ENCODE results near the gene CA14. TPM values are rescaled to one million over a fixed set of nuclear protein-coding genes. Genes with fewer than 3 reads are reported as not detected.
"Not testable (repeated sequence)": the region's sequence is repeated elsewhere in the genome, so short reads cannot be mapped to it uniquely, and the experiment has no call there.

The CA14 gene
- total RNA-seq, 1 donor from 2014 or later = not detected

- peak; percentile 54 for TF ChIP-seq CTCF (conservative IDR thresholded peaks at IDR 0.05; ENCODE audit: low read depth, low read length)
- DNase-seq (ENCODE audit: low read depth) = no peak
- no peak overlapping the region for H3K4me3 ChIP-seq (ENCODE audit: low read depth, low read length)
Observed at GRCh38 chr1:150221552-150221951, 36.0 kb upstream of the CA14 start.

GRCh38 chr1:150224983-150225382 lies 32.6 kb upstream of the CA14 start:
- no peak for DNase-seq (ENCODE audit: low read depth)
- no peak overlapping the region for H3K4me3 ChIP-seq (ENCODE audit: low read depth, low read length)
- no peak for TF ChIP-seq CTCF (conservative IDR thresholded peaks at IDR 0.05; ENCODE audit: low read depth, low read length)

- DNase-seq (ENCODE audit: low read depth) = no peak
- H3K4me3 ChIP-seq (ENCODE audit: low read depth, low read length) = no peak overlapping the region
- TF ChIP-seq CTCF (conservative IDR thresholded peaks at IDR 0.05; ENCODE audit: low read depth, low read length) = no peak
Observed at GRCh38 chr1:150225546-150225945, 32.0 kb upstream of the CA14 start.

- no peak for DNase-seq (ENCODE audit: low read depth)
- TF ChIP-seq CTCF (conservative IDR thresholded peaks at IDR 0.05; ENCODE audit: low read depth, low read length) = no peak
- no peak overlapping the region for H3K4me3 ChIP-seq (ENCODE audit: low read depth, low read length)
Observed at GRCh38 chr1:150226486-150226885, 31.1 kb upstream of the CA14 start.

GRCh38 chr1:150227228-150227627 lies 30.3 kb upstream of the CA14 start:
- no peak for DNase-seq (ENCODE audit: low read depth)
- no peak for TF ChIP-seq CTCF (conservative IDR thresholded peaks at IDR 0.05; ENCODE audit: low read depth, low read length)
- no peak overlapping the region for H3K4me3 ChIP-seq (ENCODE audit: low read depth, low read length)

- not testable (repeated sequence) for DNase-seq (ENCODE audit: low read depth); H3K4me3 ChIP-seq (ENCODE audit: low read depth, low read length)
Observed at GRCh38 chr1:150228246-150228645, 29.3 kb upstream of the CA14 start.

GRCh38 chr1:150232921-150233320 lies 24.7 kb upstream of the CA14 start:
- DNase-seq (ENCODE audit: low read depth); H3K4me3 ChIP-seq (ENCODE audit: low read depth, low read length): not testable (repeated sequence)

GRCh38 chr1:150233359-150234308 lies 23.9 kb upstream of the CA14 start:
- DNase-seq (ENCODE audit: low read depth) = no peak
- no peak for TF ChIP-seq CTCF (conservative IDR thresholded peaks at IDR 0.05; ENCODE audit: low read depth, low read length)
- peak overlapping the region; percentile 76 for H3K4me3 ChIP-seq (ENCODE audit: low read depth, low read length)

All from epithelial cell of proximal tubule (primary cell).